BJ (cell line): ENCODE measurements around the gene ACTA1. TPM values are rescaled to one million over a fixed set of nuclear protein-coding genes. Genes with fewer than 3 reads are reported as not detected.

Experiments used
- CTCF ChIA-PET: fragments of 350-600 bp; formaldehyde crosslinking; extraction: SDS; loops from one replicate; lab custom pipeline; 2021; ENCODE audit warnings: antibody characterized with exemption, inconsistent platforms; lab: Yijun Ruan, JAX
- POLR2A ChIA-PET: fragments of 300-600 bp; sonication (Branson Sonifier 250); formaldehyde crosslinking; extraction: SDS; loops from one replicate; lab custom pipeline; 2021; ENCODE audit warnings: antibody characterized with exemption; lab: Charles Lee
- DNase-seq: peaks from one replicate; pipeline ENCODE4 v3.0.0-alpha.2; 2011; ENCODE audit warnings: low read depth
- H3K27me3 ChIP-seq: 2 replicates; pipeline ENCODE4 v1.6.0; 2011; ENCODE audit warnings: low read length; ENCODE audit not compliant: control insufficient read depth, insufficient read depth
- H3K36me3 ChIP-seq: 2 replicates; pipeline ENCODE4 v1.5.1; 2011; ENCODE audit warnings: low read length; ENCODE audit not compliant: control insufficient read depth, insufficient read depth
- H3K4me3 ChIP-seq: 2 replicates; pipeline ENCODE4 v1.5.1; 2011; ENCODE audit warnings: low read depth, mild to moderate bottlenecking, control low read depth, low read length
- polyA plus RNA-seq: library from polyadenylated mRNA; depleted of rRNA; stranded (reverse); fragments of >200 nt; gene quantifications from 2 replicates; pipeline ENCODE4 v1.2.3, GENCODE V29; 2011
- TF ChIP-seq, protein P1 (sequence below): IDR thresholded peaks from 2 replicates; pipeline ENCODE4 v1.5.1; 2011; ENCODE audit warnings: low read depth, mild to moderate bottlenecking, control low read depth, inconsistent platforms, low read length, moderate library complexity; ENCODE audit not compliant: insufficient read depth

The ACTA1 gene
- polyA plus RNA-seq, 1 experiment = 0.11 TPM

DNA sequence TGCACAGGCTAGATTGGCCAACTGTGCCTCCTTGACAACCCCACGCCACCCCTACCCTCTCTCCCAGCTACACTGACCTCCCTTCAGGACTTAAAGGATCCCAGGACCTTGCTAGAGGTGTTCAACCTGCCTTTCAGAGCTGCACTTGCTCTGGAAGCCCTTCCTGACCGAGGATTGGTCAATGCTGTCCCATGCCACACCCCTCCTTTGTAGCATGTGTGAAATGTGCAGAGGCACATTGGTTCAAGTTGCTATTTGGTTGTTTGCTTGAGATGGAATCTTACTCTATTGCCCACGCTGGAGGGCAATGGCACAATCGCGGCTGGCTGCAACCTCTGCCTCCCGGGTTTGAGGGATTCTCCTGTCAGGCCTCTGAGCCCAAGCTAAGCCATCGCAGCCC, 21.8 kb downstream of the ACTA1 start:
- Histone ChIP-seq H3K36me3 (no peaks in the 10 kb centered on the region), H3K27me3 (peaks cover 9% of the 10 kb centered on the region), H3K4me3 (no peak overlapping the region)
- CTCF ChIA-PET = no interaction called here
- POLR2A ChIA-PET = no interaction called here
- DNase-seq = no peak
- TF ChIP-seq, protein P1, sequence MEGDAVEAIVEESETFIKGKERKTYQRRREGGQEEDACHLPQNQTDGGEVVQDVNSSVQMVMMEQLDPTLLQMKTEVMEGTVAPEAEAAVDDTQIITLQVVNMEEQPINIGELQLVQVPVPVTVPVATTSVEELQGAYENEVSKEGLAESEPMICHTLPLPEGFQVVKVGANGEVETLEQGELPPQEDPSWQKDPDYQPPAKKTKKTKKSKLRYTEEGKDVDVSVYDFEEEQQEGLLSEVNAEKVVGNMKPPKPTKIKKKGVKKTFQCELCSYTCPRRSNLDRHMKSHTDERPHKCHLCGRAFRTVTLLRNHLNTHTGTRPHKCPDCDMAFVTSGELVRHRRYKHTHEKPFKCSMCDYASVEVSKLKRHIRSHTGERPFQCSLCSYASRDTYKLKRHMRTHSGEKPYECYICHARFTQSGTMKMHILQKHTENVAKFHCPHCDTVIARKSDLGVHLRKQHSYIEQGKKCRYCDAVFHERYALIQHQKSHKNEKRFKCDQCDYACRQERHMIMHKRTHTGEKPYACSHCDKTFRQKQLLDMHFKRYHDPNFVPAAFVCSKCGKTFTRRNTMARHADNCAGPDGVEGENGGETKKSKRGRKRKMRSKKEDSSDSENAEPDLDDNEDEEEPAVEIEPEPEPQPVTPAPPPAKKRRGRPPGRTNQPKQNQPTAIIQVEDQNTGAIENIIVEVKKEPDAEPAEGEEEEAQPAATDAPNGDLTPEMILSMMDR = no peak

GRCh38 chr1:229411434-229412055, 22.3 kb downstream of the ACTA1 start:
- Histone ChIP-seq H3K36me3 (no peaks in the 10 kb centered on the region), H3K4me3 (no peak overlapping the region), H3K27me3 (peaks cover 13% of the 10 kb centered on the region)
- TF ChIP-seq, protein P1 = no peak
- ChIA-PET POLR2A (no interaction called here), CTCF (no interaction called here)
- DNase-seq = no peak

GRCh38 chr1:229410692-229411433, 23.0 kb downstream of the ACTA1 start:
- POLR2A ChIA-PET = no interaction called here

GRCh38 chr1:229410370-229410691, 23.6 kb downstream of the ACTA1 start:
- no peaks in the 10 kb centered on the region for H3K36me3 ChIP-seq
- CTCF ChIA-PET = interaction anchor here (1.1 to 1.7 kb wide), 2 partner anchors 19 to 31 kb away, joined by 3 to 5 read pairs; no protein-coding TSS in a partner anchor
- H3K4me3 ChIP-seq = no peak overlapping the region
- TF ChIP-seq, protein P1 = no peak
- DNase-seq = no peak
- H3K27me3 ChIP-seq = peaks cover 13% of the 10 kb centered on the region
- POLR2A ChIA-PET = no interaction called here

More at GRCh38 chr1:229410692-229411433, 23.0 kb downstream of the ACTA1 start:
- Histone ChIP-seq H3K27me3 (peaks cover 13% of the 10 kb centered on the region), H3K36me3 (no peaks in the 10 kb centered on the region), H3K4me3 (no peak overlapping the region)
- TF ChIP-seq, protein P1 = no peak
- no peak for DNase-seq
- CTCF ChIA-PET = no interaction called here

GRCh38 chr1:229409616-229410369, 24.1 kb downstream of the ACTA1 start:
- no peak for DNase-seq
- no peaks in the 10 kb centered on the region for H3K36me3 ChIP-seq
- CTCF ChIA-PET = interaction anchor here (1.1 to 1.7 kb wide), 2 partner anchors 20 to 31 kb away, joined by 3 to 5 read pairs; no protein-coding TSS in a partner anchor

More at GRCh38 chr1:229409616-229410369, 24.1 kb downstream of the ACTA1 start:
- H3K27me3 ChIP-seq = peaks cover 13% of the 10 kb centered on the region
- TF ChIP-seq, protein P1 = no peak
- H3K4me3 ChIP-seq = no peak overlapping the region
- POLR2A ChIA-PET = no interaction called here
